Hindlimb muscle (tissue), 1 donor: ENCODE measurements around the gene CD8B2. TPM values are rescaled to one million over a fixed set of nuclear protein-coding genes. Genes with fewer than 3 reads are reported as not detected.
A peak's percentile ranks its signal among the peaks of the same experiment; 100 is the strongest.
"Not testable (repeated sequence)": the region's sequence is repeated elsewhere in the genome, so short reads cannot be mapped to it uniquely, and the experiment has no call there.

ENCODE experiments used
- DNase-seq: peaks from one replicate; pipeline ENCODE4 v3.0.0-alpha.2; 2013
- polyA plus RNA-seq: library from polyadenylated mRNA; unstranded; fragments of 120-200 nt; gene quantifications from one replicate; pipeline ENCODE4 v1.2.1, GENCODE V29; 2013; ENCODE audit not compliant: insufficient read length

The CD8B2 gene
- polyA plus RNA-seq: not detected

- DNase-seq: not testable (repeated sequence)
These were observed at the start of gene CD8B2 for GRCh38 chr2:106486551-106487385. Gene CD8B2, plus strand, starts transcription at chr2:106487364. Its CDS starts 63 bp downstream, at chr2:106487427.

- DNase-seq: peak; percentile 0
These were observed 25.3 kb upstream of the CD8B2 start for GRCh38 chr2:106461882-106462281.

DNA sequence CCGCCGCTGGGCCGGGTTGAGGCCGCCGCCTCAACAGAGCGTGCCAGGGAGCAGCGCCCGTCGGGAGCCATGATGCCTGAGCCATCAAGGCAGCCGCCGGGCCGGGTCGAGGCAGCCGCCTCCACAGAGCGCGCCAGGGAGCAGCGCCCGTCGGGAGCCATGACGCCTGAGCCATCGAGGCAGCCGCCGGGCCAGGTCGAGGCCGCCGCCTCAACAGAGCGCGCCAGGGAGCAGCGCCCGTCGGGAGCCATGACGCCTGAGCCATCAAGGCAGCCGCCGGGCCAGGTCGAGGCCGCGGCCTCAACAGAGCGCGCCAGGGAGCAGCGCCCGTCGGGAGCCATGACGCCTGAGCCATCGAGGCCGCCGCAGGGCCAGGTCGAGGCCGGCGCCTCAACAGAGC is 19.6 kb upstream of the CD8B2 start:
- not testable (repeated sequence) for DNase-seq

DNA sequence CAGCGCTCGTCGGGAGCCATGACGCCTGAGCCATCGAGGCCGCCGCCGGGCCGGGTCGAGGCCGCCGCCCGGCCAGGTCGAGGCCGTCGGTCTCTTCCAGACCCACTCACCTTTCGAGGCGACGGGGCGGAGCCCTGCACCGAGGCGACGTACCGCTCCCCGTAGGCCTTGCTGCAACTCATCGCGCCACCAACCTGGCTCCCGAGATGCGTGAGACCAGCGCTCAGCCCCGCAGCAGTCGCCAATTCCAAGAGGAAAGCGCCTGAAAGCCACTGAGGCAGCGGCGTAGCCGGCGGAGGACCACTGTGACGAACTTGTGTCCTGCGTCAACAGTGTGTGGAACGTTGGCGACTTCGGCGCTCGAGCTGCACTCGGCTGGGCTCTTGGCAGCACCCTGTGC is 19.1 kb upstream of the CD8B2 start, which contains the start of gene RGPD3:
TSS of gene RGPD3 (minus strand) at position 307 of the 400 bp plus-strand sequence. CDS start at position 182, 125 bp downstream.
- not testable (repeated sequence) for DNase-seq

DNA sequence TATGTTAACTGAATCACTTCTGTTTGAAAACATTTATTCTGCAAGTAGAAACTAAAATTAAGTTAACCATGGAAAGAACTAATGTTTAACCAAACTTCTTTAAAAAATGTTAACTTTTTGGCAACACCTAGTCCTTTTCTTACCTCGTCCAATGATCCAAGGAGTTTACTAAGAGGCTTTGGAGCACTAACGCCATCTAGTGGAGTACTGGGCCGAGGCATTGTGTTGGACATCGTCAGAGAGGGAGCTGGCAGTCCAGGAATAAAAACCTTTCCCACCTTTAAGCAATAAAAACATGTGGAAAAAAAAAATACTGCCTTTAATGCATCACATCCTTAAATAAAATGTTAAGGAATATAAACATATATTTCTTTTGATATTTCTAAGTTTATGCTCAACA is 16.5 kb upstream of the CD8B2 start:
- not testable (repeated sequence) for DNase-seq

GRCh38 chr2:106477647-106478046 is 9.5 kb upstream of the CD8B2 start:
- not testable (repeated sequence) for DNase-seq

GRCh38 chr2:106479563-106479962 is 7.6 kb upstream of the CD8B2 start:
- not testable (repeated sequence) for DNase-seq

DNA sequence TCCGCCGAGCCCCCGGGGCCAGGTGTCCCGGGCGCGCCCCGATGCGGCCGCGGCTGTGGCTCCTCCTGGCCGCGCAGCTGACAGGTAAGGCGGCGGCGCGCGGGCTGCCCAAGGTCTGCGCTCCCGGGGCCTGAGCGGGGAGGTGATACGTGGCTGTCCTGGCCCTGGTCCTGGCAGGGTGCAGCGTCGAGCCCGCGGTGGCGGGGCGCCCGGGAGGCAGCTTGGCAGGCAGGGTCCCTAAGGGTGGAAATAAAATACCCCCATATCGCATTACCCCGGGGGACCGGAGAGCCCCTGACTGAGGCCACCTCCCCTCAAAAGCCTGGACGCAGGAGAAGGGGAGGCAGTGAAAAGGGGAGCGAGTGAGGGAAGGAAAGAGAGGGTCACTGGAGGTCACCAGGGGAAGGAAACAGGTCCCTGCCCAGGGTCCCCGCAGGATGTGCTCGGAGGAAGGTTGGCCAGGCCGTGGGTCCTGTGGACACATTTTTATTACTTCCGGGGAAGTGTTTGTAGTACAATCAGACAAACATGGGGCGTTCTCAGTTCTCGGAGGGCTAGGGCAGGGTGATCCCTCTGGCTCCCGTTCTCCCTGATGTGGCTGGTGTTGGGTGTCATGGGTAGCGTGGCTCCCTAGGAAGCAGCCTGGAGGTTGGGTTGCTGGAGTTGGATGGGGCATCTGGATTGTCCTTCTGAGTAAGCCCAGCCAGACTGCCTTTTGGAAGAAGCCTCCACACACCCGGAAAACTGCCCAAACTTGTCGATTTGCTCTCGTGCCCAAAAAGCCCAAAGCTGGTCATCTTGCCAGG is 425 bp downstream of the CD8B2 start:
- DNase-seq: not testable (repeated sequence)

- not testable (repeated sequence) for DNase-seq
These were observed 2.5 kb downstream of the CD8B2 start for GRCh38 chr2:106489701-106490100.

GRCh38 chr2:106492399-106492798 is 5.2 kb downstream of the CD8B2 start:
- not testable (repeated sequence) for DNase-seq

DNA sequence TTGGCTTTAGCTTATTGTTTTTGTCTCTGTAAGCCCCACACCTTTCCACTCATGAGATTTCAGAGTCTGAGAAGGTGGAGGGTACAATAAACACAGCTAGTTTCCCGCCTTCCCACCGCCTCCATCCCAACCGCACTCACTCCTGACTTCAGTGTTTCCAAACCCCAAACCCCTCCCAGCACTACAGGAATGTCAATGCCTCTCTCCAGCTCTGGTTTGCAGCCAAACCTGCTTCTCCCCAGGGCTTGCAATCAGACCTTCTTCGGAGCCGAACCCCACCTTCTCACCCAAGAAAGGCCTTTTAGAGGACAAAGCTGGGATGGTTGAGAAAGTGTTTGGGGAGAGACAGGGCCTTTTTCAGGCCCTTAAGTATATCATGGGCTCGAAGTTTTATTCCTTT is 5.7 kb downstream of the CD8B2 start:
- DNase-seq: peak; percentile 23

- not testable (repeated sequence) for DNase-seq
These were observed 11.4 kb downstream of the CD8B2 start for GRCh38 chr2:106498549-106498948.

DNA sequence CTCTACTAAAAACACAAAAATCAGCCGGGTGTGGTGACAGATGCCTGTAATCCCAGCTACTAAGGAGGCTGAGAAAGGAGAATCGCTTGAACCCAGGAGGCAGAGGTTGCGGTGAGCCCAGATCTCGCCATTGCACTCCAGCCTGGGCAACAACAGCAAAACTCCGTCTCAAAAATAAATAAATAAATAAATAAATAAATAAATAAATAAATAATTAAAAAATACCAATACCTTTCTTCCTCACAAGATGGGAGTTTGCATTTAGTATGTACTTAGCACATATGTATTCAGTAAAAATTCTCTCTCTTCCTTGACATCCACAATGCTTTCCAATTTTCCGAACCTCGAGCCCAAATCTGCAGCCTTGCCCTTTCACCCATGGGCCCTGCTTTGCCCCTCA is 13.2 kb downstream of the CD8B2 start:
- not testable (repeated sequence) for DNase-seq

- not testable (repeated sequence) for DNase-seq
These were observed 15.2 kb downstream of the CD8B2 start for GRCh38 chr2:106502351-106502750.

- not testable (repeated sequence) for DNase-seq
These were observed 17.0 kb downstream of the CD8B2 start for GRCh38 chr2:106504192-106504591.

- not testable (repeated sequence) for DNase-seq
These were observed 17.6 kb downstream of the CD8B2 start for GRCh38 chr2:106504787-106505186.

GRCh38 chr2:106506002-106506687 is 19.0 kb downstream of the CD8B2 start:
- not testable (repeated sequence) for DNase-seq

- DNase-seq: not testable (repeated sequence)
These were observed 21.7 kb downstream of the CD8B2 start for GRCh38 chr2:106508660-106509373.

DNA sequence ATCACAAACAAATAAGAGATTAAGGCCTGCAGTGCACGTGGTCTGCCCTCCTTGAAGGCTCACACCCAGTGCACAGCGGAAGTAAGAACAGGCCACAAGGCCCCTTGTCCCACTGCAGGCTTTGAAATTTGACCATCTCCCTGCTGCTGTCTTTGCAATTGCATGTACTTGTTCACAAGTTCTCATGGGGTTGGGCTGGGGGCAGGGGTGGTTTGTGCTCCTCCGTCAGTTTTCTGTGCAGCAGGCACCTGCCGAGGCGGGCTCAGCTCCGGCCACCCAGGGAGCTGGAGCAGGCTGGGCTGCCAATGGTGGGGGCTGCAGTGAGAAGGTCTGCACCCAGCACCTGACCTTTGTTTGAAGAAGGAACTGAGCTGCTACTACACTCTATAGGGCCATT is 22.2 kb downstream of the CD8B2 start:
- DNase-seq: not testable (repeated sequence)

DNA sequence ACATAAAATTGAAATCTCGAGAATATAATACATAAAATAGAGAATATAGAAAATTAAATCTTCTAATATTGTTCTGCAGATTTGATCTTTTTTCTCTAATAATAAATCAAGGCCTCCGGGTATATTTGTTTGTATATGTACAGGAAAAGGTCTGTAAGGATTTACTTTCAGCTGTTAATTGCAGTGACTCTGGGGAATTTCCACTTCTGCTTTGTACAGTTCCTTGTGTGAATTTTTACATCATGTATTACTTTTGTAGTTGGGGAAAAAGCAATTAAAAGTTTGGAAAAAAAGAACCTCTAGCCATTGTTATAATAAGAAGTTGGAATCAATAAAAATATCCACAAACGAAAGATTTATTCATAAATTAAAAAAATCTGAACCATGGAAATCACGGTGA is 23.6 kb downstream of the CD8B2 start:
- DNase-seq: not testable (repeated sequence)

DNA sequence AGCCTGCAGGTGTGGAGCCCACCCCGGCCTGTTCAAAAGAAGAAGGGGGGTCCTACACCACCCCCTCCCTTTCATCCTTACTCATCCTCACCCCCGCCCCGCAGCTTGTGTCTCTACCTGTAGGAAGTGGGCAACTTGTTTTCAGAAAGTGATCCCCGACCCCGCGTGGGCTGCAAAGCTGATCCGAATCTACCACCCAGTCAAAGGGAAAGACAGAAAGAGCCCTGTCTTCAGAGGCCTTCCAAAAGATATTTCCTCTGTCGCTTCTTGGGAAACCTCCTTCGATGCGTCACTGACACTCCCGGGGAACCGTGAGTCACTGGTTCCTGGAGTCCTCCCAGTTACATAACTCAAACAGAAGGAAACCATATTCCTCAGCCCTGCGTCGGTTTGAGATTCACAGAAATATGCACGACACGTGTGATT is 24.3 kb downstream of the CD8B2 start:
- peak; percentile 68 for DNase-seq

DNA sequence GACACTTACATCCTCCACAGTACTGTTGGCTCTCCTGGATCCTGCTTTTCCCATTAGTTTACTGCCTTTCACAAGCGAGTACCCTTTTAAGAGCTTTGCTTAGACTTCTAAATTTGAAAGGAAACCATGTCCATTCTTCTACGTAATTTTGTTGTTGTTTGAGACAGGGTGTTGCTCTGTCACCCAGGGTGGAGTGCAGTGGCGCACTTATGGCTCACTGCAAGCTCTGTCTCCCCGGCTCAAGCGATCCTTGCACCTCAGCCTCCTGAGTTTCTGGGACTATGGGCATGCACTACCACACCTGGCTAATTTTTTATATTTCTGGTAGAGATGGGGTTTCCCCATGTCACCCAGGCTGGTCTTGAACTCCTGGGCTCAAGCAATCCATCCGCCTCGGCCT is 24.8 kb downstream of the CD8B2 start:
- not testable (repeated sequence) for DNase-seq
